HG03354 (cell line): ENCODE measurements around the gene MYPOP.
"Not testable (repeated sequence)": the region's sequence is repeated elsewhere in the genome, so short reads cannot be mapped to it uniquely, and the experiment has no call there.

Experiments
- ATAC-seq: cut with Tn5 transposase; IDR thresholded peaks from one replicate; pipeline ENCODE4 v1.9.1; 2021; ENCODE audit warnings: mild to moderate bottlenecking; ENCODE audit not compliant: unreplicated experiment, poor library complexity, severe bottlenecking

Gene MYPOP

GRCh38 chr19:45911291-45911690 is 8.9 kb upstream of the MYPOP start:
- no peak for ATAC-seq

GRCh38 chr19:45908956-45909355 is 6.5 kb upstream of the MYPOP start:
- ATAC-seq = no peak

GRCh38 chr19:45906221-45906620 is 3.8 kb upstream of the MYPOP start:
- ATAC-seq = no peak

- ATAC-seq = no peak
Measured at GRCh38 chr19:45905011-45905410, 2.6 kb upstream of the MYPOP start.

DNA sequence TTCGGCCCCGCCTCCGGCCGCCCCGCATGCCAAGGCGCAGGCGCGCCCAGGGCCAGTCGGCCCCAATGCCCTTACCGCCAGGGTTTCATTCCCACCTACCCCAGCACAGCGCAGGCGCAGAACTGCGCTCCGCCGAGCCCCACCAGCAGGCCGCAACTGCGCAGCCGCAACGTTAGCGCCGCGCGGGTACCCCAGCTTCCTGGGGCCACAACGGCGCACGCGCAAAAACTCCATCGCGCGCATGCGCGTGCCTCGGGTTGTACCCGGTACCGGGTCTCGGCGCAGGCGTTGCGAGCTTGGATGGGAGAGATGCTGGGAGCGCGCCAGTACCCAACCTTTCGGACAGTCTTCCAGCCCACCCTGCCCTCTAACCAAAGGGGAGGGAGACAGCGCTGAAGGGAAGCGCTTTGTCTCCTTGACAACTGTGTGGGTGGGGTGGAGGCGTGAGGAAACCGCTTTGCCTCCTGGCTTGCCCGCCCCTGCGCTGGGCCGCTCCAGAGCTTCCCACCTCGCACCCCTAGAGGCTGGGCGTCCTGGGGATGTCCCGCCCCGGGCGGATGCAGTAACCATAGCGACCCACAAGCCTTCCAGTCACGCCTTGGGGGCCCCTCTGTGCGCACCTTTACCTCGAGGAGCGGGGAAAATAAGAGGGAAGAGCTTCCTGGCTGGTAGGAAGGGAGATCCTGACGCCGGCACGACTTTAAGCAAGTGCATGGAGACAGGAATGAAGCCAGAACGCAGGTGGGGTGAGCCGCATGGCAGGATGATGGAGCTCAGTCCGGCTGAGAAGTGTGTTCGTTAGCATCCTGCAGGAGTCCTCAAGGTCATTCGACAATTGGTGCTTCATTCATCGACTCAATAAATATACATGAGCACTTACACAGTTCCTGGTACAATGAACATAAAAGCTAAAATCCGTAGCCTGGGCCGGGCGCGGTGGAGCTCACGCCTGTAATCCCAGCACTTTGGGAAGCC is 525 bp upstream of the MYPOP start:
- ATAC-seq = peak; percentile 89

- ATAC-seq = no peak
Measured at GRCh38 chr19:45901432-45901911, 941 bp downstream of the MYPOP start.

DNA sequence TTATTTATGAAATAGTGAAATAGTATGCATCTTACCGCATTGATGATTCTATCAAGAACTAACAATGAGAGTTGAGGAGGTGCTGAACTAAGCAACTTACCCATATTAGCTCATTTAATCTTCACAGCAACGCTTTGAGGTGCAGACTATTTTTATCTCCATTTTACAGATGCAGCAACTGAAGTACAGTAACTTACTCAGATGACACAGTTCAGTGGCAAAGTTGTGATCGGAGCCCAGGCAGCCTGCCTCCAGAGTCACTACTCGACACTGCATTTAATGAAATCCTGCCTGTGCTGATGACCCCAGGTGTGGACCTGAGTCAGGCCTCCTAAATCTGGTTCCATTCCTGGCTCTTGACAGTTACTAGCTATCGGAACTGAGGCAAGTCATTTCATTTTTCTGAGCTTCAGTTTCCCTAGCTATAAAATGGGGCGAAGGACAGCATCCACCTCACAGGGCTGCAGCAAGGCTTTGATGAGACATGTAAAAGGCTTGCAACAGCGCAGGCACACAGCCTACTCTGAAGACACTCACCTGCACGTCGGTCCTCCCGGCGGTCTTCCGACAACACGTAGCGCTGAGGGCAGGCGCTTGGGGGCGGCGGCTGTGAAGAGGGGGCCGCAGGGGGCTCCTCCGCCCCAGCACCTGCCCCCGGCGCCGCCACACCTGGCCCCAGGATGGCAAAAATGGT is 1.5 kb downstream of the MYPOP start:
- no peak for ATAC-seq

DNA sequence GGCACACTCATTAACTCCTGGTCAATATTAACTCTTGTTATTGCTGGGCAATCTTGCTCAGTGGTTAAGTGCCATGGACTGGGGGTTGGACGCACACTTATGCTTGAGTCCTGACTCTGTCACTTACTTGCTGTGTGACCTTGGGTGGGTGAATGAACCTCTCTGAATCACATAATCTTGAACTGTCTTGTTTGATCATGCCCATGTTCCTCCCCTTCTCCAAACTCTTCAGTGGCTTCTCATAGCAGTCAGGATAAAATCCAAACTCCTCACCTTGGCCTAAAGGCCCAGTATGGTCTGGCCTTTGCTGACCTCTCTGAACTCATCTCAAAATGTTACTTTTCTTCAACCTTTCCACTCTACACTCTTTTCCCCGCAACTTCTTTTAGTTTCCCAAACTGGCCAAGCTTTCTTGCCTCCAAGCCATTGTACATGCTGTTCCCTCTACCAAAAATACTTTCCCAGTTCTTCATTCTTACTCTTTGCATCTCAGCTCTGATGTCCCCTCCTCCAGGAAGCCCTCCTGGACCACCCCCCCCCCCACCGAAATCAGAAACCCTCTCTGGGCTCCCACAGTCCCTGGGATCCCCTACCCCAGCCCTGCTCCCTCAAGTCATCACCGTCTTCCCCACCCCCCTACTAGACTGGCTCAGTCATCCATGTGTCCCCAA is 2.4 kb downstream of the MYPOP start:
- ATAC-seq = no peak

DNA sequence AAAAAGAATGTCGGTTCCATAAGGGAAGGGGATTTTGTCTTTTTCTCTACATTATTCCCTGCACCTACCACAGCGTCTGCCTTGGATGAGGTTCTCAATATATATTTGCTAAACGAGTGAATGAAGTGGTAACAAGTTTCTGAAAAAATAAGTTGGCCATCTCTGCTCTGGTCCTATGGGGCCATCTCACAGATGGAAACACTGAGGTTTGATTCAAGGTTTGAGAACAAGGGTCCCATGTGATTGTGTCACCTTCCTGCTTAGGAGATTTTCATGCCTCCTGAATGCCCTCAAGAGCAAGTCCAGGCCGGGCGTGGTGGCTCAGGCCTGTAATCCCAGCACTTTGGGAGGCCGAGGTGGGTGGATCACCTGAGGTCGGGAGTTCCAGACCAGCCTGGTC is 3.2 kb downstream of the MYPOP start:
- ATAC-seq = no peak

- ATAC-seq = no peak
Measured at GRCh38 chr19:45897261-45897812, 5.1 kb downstream of the MYPOP start.

DNA sequence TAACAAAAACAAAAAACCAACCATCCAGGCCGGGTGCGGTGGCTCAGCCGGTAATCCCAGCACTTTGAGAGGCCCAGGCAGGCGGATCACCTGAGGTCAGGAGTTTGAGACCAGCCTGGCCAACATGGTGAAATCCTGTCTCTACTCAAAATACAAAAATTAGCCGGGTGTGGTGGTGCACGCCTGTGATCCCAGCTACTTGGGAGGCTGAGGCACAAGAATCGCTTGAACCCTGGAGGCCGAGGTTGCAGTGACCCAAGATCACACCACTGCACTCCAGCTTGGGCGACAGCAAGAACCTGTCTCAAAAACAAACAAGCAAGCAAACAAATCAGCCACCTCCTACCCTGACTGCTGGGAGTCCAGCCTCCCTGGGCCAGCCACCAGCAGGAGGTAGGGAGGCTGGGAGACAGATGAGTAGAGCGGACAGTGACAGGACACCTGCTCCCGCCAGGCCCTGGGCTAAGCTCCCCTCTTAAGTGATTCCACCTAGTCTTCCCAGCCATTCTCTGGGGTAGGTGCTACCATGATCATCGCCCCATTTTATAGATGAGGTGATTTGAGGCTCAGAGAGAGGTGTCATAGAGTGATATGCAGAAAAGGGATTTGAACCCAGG is 6.3 kb downstream of the MYPOP start:
- not testable (repeated sequence) for ATAC-seq

- ATAC-seq = no peak
Measured at GRCh38 chr19:45895519-45895972, 6.9 kb downstream of the MYPOP start.

- no peak for ATAC-seq
Measured at GRCh38 chr19:45890877-45891276, 11.5 kb downstream of the MYPOP start.

GRCh38 chr19:45889210-45889885 is 13.1 kb downstream of the MYPOP start:
- ATAC-seq = no peak

- no peak for ATAC-seq
Measured at GRCh38 chr19:45887200-45887710, 15.2 kb downstream of the MYPOP start.

- ATAC-seq = peak; percentile 43
Measured at GRCh38 chr19:45886427-45887199, 15.8 kb downstream of the MYPOP start.

- peak; percentile 54 for ATAC-seq
Measured at GRCh38 chr19:45885556-45886426, 16.6 kb downstream of the MYPOP start, which contains the start of gene IRF2BP1. TSS of gene IRF2BP1 (minus strand) at chr19:45886141. CDS start at chr19:45885774, 367 bp downstream.
